Adrenal gland (tissue), 12 donors: ENCODE measurements around the gene STAMBPL1. TPM values are rescaled to one million over a fixed set of nuclear protein-coding genes. Genes with fewer than 3 reads are reported as not detected.
A peak's percentile ranks its signal among the peaks of the same experiment; 100 is the strongest.
"Not testable (repeated sequence)": the region's sequence is repeated elsewhere in the genome, so short reads cannot be mapped to it uniquely, and the experiment has no call there.

Experiments used
- DNase-seq, 7 donors: peaks; one replicate each; pipeline ENCODE4 v3.0.0-alpha.2; 2019 to 2020
- H3K27ac ChIP-seq, 5 donors: fragments of 200-600 bp; sonication (generic) in 4 of 5; 1 replicate in 3 of 5; 2 replicates in 2 of 5; pipeline versions ENCODE4 v1.5.1 to v1.8.0; 2016 to 2020; ENCODE audit warnings: mild to moderate bottlenecking in 1 of 5
- H3K27me3 ChIP-seq: fragments of 200-600 bp; 2 replicates; pipeline ENCODE4 v1.8.0; 2021
- H3K36me3 ChIP-seq, 2 donors: fragments of 200-600 bp; replicated peaks in 1 of 2; 1 replicate in 1 of 2; 2 replicates in 1 of 2; pipeline versions ENCODE4 v1.5.1 to v1.8.0; 2018 to 2022
- H3K4me1 ChIP-seq, 2 donors: fragments of 200-600 bp; replicated peaks in 1 of 2; 1 replicate in 1 of 2; 2 replicates in 1 of 2; pipeline versions ENCODE4 v1.5.1 to v1.8.0; 2018 to 2021
- H3K4me3 ChIP-seq, 4 donors: fragments of 200-600 bp; sonication (generic) in 3 of 4; one replicate each; pipeline ENCODE4 v1.5.1; 2016 to 2018
- H3K9me3 ChIP-seq, 3 donors: fragments of 200-600 bp; sonication (generic) in 1 of 3; replicated peaks in 1 of 3; 1 replicate in 2 of 3; 2 replicates in 1 of 3; pipeline versions ENCODE4 v1.5.1 to v1.8.0; 2016 to 2021
- CTCF ChIP-seq, 6 experiments: fragments of 450-650 bp in 4 of 6; fragments of 200-600 bp in 2 of 6; sonication (generic) in 1 of 6; IDR thresholded peaks; 1 replicate in 5 of 6; 2 replicates in 1 of 6; pipeline versions ENCODE4 v1.5.1 to v1.8.0; 2016 to 2021; ENCODE audit warnings: antibody characterized with exemption in 6 of 6, mild to moderate bottlenecking in 2 of 6, moderate library complexity in 1 of 6
- POLR2A ChIP-seq, 2 donors: fragments of 450-650 bp; IDR thresholded peaks; one replicate each; pipeline ENCODE4 v1.6.1; 2017; ENCODE audit warnings: antibody characterized with exemption in 2 of 2, mild to moderate bottlenecking in 2 of 2, moderate library complexity in 1 of 2
- WGBS, 4 donors: extraction: QIAGEN DNeasy Blood & Tissue Kit in 2 of 4; methylation state at CpG; one replicate each; pipeline versions ENCODE4 v1.1.5 to v1.1.7; 2013 to 2017; 5-methylcytosine and 5-hydroxymethylcytosine counted together
- intact Hi-C, 2 donors: fragments of 100-400 bp; cut with DNase I; formaldehyde crosslinking; loops; one replicate each; pipeline versions ENCODE4 v1.14.1 to v1.15.0; 2022 to 2023
- polyA plus RNA-seq, 3 donors: library from polyadenylated mRNA; stranded (reverse); fragments of 200-250 nt in 2 of 3; fragments of 350-450 nt in 1 of 3; fragmentation: Illumina TruSeq in 1 of 3; extraction: RNeasy Lipid Tissue Mini Kit (QIAGEN cat#74804) in 1 of 3; gene quantifications; one replicate each; pipeline ENCODE4 v1.2.3, GENCODE V29; 2013 to 2014
- total RNA-seq, 9 donors: library from RNA; depleted of rRNA in 4 of 9; stranded (reverse); fragments of >200 nt in 4 of 9; fragments of 120-200 nt in 1 of 9; fragmentation: NEBNext Ultra II Directional in 1 of 9; extraction: Animal tissue kit (Norgen Biotek cat#: 25700) in 1 of 9; gene quantifications; one replicate each; pipeline versions ENCODE4 v1.1.0 to v1.2.4, GENCODE V29; 2013 to 2023
- donor health status: healthy with polysubstance abuse.
- donor health status: Bipolar disorder and iron deficiency.
- donor health status: DM: yes; HTN: yes; CAD: no.
- donor health status: DM: no; HTN: no; CAD: no.
- donor health status: DM: no; HTN: no; CAD: no.
- donor health status: DM: yes; HTN: yes; CAD: no.

Gene STAMBPL1
- total and polyA plus RNA-seq, 12 donors, result 11.0 to 108 (median 49.5) TPM

- intact Hi-C loops, result loop anchor here (5.0 to 10.0 kb wide), 2 partner anchors 94 to 283 kb away; no protein-coding TSS in a partner anchor
- peaks cover 3 to 38% of the 10 kb centered on the region in 2 donors for H3K4me1 ChIP-seq
- TF ChIP-seq POLR2A (IDR thresholded peaks at IDR 0.05), result no peak
- no peak for TF ChIP-seq CTCF (IDR thresholded peaks at IDR 0.05)
- no peak overlapping the region for H3K4me3 ChIP-seq
- no peaks in the 10 kb centered on the region for H3K9me3 ChIP-seq
- 64 to 95% (median 83%) methylated on average over 1 of the region's 1 CpG for WGBS, 4 donors
- no peak overlapping the region for H3K27ac ChIP-seq
- no peaks in the 10 kb centered on the region for H3K27me3 ChIP-seq
- H3K36me3 ChIP-seq, result no peaks in the 10 kb centered on the region
- no peak for DNase-seq
Measured at GRCh38 chr10:88931548-88931947, 51.5 kb downstream of the STAMBPL1 start.

- H3K27ac ChIP-seq, result peak overlapping the region in 4 of 5 donors; percentile 1 to 67 (median 27)
- intact Hi-C loops, result loop anchor here (5.0 to 10.0 kb wide), 2 partner anchors 95 to 283 kb away; no protein-coding TSS in a partner anchor
- H3K36me3 ChIP-seq, H3K27me3 ChIP-seq, H3K4me3 ChIP-seq, DNase-seq, H3K9me3 ChIP-seq: not testable (repeated sequence)
- WGBS, 4 donors, result 92 to 95% (median 94%) methylated on average over 5 of the region's 5 CpGs
- H3K4me1 ChIP-seq, result peaks cover 0 to 33% of the 10 kb centered on the region in 2 donors
Measured at GRCh38 chr10:88932029-88932428, 52.0 kb downstream of the STAMBPL1 start.

- 46 to 59% (median 54%) methylated on average over 6 to 7 of the region's 7 CpGs for WGBS, 4 donors
- intact Hi-C loops, result loop anchor here (5.0 to 10.0 kb wide), 2 partner anchors 95 to 282 kb away; no protein-coding TSS in a partner anchor
- Histone ChIP-seq H3K36me3 (peaks cover 0 to 10% of the 10 kb centered on the region in 2 donors), H3K27me3 (no peaks in the 10 kb centered on the region), H3K4me3 (no peak overlapping the region), H3K9me3 (no peaks in the 10 kb centered on the region), H3K4me1 (peaks cover 0 to 26% of the 10 kb centered on the region in 2 donors), H3K27ac (peak overlapping the region in 4 of 5 donors; percentile 1 to 67 (median 27))
- TF ChIP-seq CTCF (IDR thresholded peaks at IDR 0.05) (peak; percentile 88 to 98 (median 96)), POLR2A (IDR thresholded peaks at IDR 0.05) (no peak)
- peak; percentile 57 to 92 (median 76) for DNase-seq
Measured at GRCh38 chr10:88932539-88933256, 52.7 kb downstream of the STAMBPL1 start.

- DNase-seq, result no peak
- Histone ChIP-seq H3K4me1 (peaks cover 0 to 23% of the 10 kb centered on the region in 2 donors), H3K9me3 (no peaks in the 10 kb centered on the region), H3K27ac (peak overlapping the region in 1 of 5 donors; percentile 19), H3K27me3 (no peaks in the 10 kb centered on the region), H3K36me3 (peaks cover 0 to 18% of the 10 kb centered on the region in 2 donors), H3K4me3 (no peak overlapping the region)
- WGBS, 4 donors, result 79 to 93% (median 81%) methylated on average over 1 to 2 of the region's 2 CpGs
- intact Hi-C loops, result loop anchor here (5.0 to 10.0 kb wide), 2 partner anchors 96 to 281 kb away; no protein-coding TSS in a partner anchor
- TF ChIP-seq CTCF (IDR thresholded peaks at IDR 0.05) (no peak), POLR2A (IDR thresholded peaks at IDR 0.05) (no peak)
Measured at GRCh38 chr10:88933564-88933963, 53.5 kb downstream of the STAMBPL1 start.
